Right atrium auricular region (tissue), 2 donors: ENCODE measurements around the gene UBR4. TPM values are rescaled to one million over a fixed set of nuclear protein-coding genes. Genes with fewer than 3 reads are reported as not detected.
A peak's percentile ranks its signal among the peaks of the same experiment; 100 is the strongest.

Experiments
- DNase-seq: peaks from one replicate; pipeline ENCODE4 v3.0.0-alpha.2; 2019; ENCODE audit warnings: low spot score
- H3K27ac ChIP-seq, 2 donors: fragments of 200-600 bp; sonication (generic); 1 replicate in 1 of 2; 2 replicates in 1 of 2; pipeline ENCODE4 v1.5.1; 2016 to 2019
- H3K27me3 ChIP-seq, 2 donors: fragments of 200-600 bp; sonication (generic); one replicate each; pipeline versions ENCODE4 v1.5.1 to v1.6.0; 2017 to 2019
- H3K36me3 ChIP-seq: fragments of 200-600 bp; sonication (generic); one replicate; pipeline ENCODE4 v1.5.1; 2016
- H3K4me1 ChIP-seq, 2 donors: fragments of 200-600 bp; sonication (generic); one replicate each; pipeline versions ENCODE4 v1.5.1 to v1.6.0; 2017 to 2019
- H3K4me3 ChIP-seq, 2 donors: fragments of 200-600 bp; sonication (generic); 1 replicate in 1 of 2; 2 replicates in 1 of 2; pipeline ENCODE4 v1.5.1; 2017 to 2019; ENCODE audit warnings: mild to moderate bottlenecking in 1 of 2, moderate library complexity in 1 of 2
- H3K9me3 ChIP-seq, 2 donors: fragments of 200-600 bp; sonication (generic); one replicate each; pipeline ENCODE4 v1.5.1; 2019
- total RNA-seq, 2 donors: library from RNA; depleted of rRNA; stranded (reverse); fragments of >200 nt; gene quantifications; one replicate each; pipeline ENCODE4 v1.1.0, GENCODE V29; 2016
- TF ChIP-seq, protein P1 (sequence below), 2 donors: fragments of 200-600 bp; sonication (generic); IDR thresholded peaks; one replicate each; pipeline ENCODE4 v1.5.1; 2019; ENCODE audit warnings: antibody characterized with exemption in 2 of 2

Gene UBR4
- total RNA-seq, 2 donors from 2014 or later: 75.1 to 88.0 TPM

GRCh38 chr1:19084206-19084738 lies 125.8 kb downstream of the UBR4 start:
- TF ChIP-seq, protein P1, sequence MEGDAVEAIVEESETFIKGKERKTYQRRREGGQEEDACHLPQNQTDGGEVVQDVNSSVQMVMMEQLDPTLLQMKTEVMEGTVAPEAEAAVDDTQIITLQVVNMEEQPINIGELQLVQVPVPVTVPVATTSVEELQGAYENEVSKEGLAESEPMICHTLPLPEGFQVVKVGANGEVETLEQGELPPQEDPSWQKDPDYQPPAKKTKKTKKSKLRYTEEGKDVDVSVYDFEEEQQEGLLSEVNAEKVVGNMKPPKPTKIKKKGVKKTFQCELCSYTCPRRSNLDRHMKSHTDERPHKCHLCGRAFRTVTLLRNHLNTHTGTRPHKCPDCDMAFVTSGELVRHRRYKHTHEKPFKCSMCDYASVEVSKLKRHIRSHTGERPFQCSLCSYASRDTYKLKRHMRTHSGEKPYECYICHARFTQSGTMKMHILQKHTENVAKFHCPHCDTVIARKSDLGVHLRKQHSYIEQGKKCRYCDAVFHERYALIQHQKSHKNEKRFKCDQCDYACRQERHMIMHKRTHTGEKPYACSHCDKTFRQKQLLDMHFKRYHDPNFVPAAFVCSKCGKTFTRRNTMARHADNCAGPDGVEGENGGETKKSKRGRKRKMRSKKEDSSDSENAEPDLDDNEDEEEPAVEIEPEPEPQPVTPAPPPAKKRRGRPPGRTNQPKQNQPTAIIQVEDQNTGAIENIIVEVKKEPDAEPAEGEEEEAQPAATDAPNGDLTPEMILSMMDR (IDR thresholded peaks at IDR 0.05): no peak
- peaks cover 0 to 20% of the 10 kb centered on the region in 2 donors for H3K4me1 ChIP-seq
- no peak overlapping the region for H3K27ac ChIP-seq
- H3K9me3 ChIP-seq: no peaks in the 10 kb centered on the region
- H3K27me3 ChIP-seq: no peaks in the 10 kb centered on the region
- H3K4me3 ChIP-seq: no peak overlapping the region
- peaks cover 97% of the 10 kb centered on the region for H3K36me3 ChIP-seq
- DNase-seq: no peak

GRCh38 chr1:19083081-19083480 lies 127.0 kb downstream of the UBR4 start:
- no peak for DNase-seq
- Histone ChIP-seq H3K4me3 (no peak overlapping the region), H3K4me1 (peaks cover 0 to 20% of the 10 kb centered on the region in 2 donors), H3K36me3 (peaks cover 97% of the 10 kb centered on the region), H3K9me3 (no peaks in the 10 kb centered on the region), H3K27ac (peak overlapping the region; percentile 40 to 69), H3K27me3 (no peaks in the 10 kb centered on the region)
- TF ChIP-seq, protein P1 (IDR thresholded peaks at IDR 0.05): no peak

DNA sequence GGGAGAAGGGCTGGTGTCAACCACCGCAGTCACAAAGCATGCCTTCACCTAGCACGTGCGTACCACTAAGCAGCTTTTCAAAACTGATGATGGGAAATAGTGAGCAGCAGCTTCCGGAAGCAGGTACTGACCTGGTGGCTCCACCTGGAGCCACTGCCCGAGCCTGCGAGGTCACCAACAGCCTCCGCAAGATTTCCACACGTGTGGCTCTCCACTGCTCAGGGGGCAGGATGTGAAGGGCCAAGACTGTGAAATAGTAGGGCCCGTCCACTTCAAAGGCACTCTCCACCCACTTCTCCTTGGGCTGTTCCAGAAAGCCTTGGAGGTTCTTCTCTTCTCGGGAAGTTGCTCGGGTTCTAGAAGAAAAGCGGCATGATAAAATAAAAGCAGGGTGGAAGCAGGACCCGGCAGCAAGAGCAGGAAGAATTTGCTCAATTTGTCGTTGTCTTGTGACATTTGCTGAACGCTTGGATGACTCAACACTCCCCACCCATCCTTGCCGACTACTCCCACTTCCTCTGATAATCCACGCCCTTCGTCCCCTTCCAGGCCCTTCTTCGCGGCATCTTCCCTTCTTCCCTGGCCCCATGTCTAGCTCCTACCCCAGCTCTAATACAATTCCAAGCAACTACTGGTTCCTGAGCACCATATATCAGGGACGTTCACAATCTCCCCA lies 128.7 kb downstream of the UBR4 start:
- Histone ChIP-seq H3K27ac (peak overlapping the region; percentile 63 to 69), H3K27me3 (no peaks in the 10 kb centered on the region), H3K4me1 (peaks cover 0 to 20% of the 10 kb centered on the region in 2 donors), H3K9me3 (no peaks in the 10 kb centered on the region), H3K4me3 (peak overlapping the region in 1 of 2 donors; percentile 13), H3K36me3 (peaks cover 97% of the 10 kb centered on the region)
- TF ChIP-seq, protein P1 (IDR thresholded peaks at IDR 0.05): no peak
- DNase-seq: peak; percentile 84

DNA sequence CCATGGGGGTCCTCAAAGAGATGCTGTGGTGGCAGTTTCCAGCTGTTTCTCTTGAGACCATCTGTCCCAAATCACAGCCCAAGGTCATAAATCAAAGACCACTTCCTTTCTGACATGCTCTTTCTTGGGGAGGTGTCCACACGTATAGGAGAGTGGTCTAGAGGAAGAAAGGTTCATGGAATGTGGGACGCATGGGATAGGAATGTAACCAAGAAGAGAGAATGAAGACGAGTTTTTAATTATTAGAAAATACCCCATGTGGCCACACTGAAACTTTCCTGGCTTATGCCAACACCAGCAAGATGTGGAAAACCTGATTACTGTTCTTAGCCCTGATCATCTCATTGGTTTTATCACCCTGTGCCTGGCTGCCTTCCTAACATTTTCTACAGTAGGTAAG lies 129.3 kb downstream of the UBR4 start:
- H3K27me3 ChIP-seq: no peaks in the 10 kb centered on the region
- H3K27ac ChIP-seq: peak overlapping the region; percentile 63 to 69
- no peaks in the 10 kb centered on the region for H3K9me3 ChIP-seq
- no peak for DNase-seq
- H3K4me3 ChIP-seq: peak overlapping the region in 1 of 2 donors; percentile 13
- peaks cover 97% of the 10 kb centered on the region for H3K36me3 ChIP-seq
- TF ChIP-seq, protein P1 (IDR thresholded peaks at IDR 0.05): no peak
- H3K4me1 ChIP-seq: peaks cover 0 to 21% of the 10 kb centered on the region in 2 donors

- no peak for DNase-seq
- TF ChIP-seq, protein P1 (IDR thresholded peaks at IDR 0.05): no peak
- H3K27ac ChIP-seq: peak overlapping the region in 1 of 2 donors; percentile 63
- peaks cover 95% of the 10 kb centered on the region for H3K36me3 ChIP-seq
- H3K4me3 ChIP-seq: no peak overlapping the region
- H3K9me3 ChIP-seq: no peaks in the 10 kb centered on the region
- peaks cover 0 to 31% of the 10 kb centered on the region in 2 donors for H3K4me1 ChIP-seq
- no peaks in the 10 kb centered on the region for H3K27me3 ChIP-seq
Measured at GRCh38 chr1:19079541-19080472, 130.3 kb downstream of the UBR4 start.
